Fibroblast of lung (primary cell): ENCODE measurements around the gene ZNF22. TPM values are rescaled to one million over a fixed set of nuclear protein-coding genes. Genes with fewer than 3 reads are reported as not detected.

Source experiments
- DNase-seq, 2 donors: peaks; one replicate each; pipeline versions ENCODE4 v3.0.0 to v3.0.0-alpha.2; 2010; ENCODE audit warnings: low read depth in 2 of 2
- H2AFZ ChIP-seq: 2 replicates; pipeline ENCODE4 v1.5.1; 2012; ENCODE audit warnings: low read length, control low read depth, inconsistent platforms
- H3K27ac ChIP-seq: 2 replicates; pipeline ENCODE4 v1.5.1; 2011; ENCODE audit warnings: low read length, control low read depth; ENCODE audit not compliant: insufficient read depth
- H3K27me3 ChIP-seq: 2 replicates; pipeline ENCODE4 v1.5.1; 2011; ENCODE audit warnings: mild to moderate bottlenecking, low read length; ENCODE audit not compliant: control insufficient read depth, insufficient read depth
- H3K36me3 ChIP-seq: 2 replicates; pipeline ENCODE4 v1.5.1; 2011; ENCODE audit warnings: low read length; ENCODE audit not compliant: control insufficient read depth, insufficient read depth
- H3K4me1 ChIP-seq: 2 replicates; pipeline ENCODE4 v1.5.1; 2011; ENCODE audit warnings: low read length; ENCODE audit not compliant: control insufficient read depth, insufficient read depth; ENCODE audit errors: extremely low read depth
- H3K4me2 ChIP-seq: 2 replicates; pipeline ENCODE4 v1.5.1; 2011; ENCODE audit warnings: low read length, control low read depth; ENCODE audit not compliant: insufficient read depth; ENCODE audit errors: extremely low read depth
- H3K4me3 ChIP-seq, 4 experiments: fragments of 200-600 bp in 1 of 4; sonication (generic) in 1 of 4; replicated peaks in 1 of 4; 2 replicates each; pipeline ENCODE4 v1.5.1; 2011 to 2016; ENCODE audit warnings: low read length in 4 of 4, low read depth in 3 of 4, mild to moderate bottlenecking in 3 of 4, control low read depth in 2 of 4, inconsistent platforms in 1 of 4, mixed read lengths in 1 of 4; ENCODE audit not compliant: insufficient read depth in 1 of 4; ENCODE audit errors: control extremely low read depth in 1 of 4
- H3K79me2 ChIP-seq: 2 replicates; pipeline ENCODE4 v1.5.1; 2012; ENCODE audit warnings: mild to moderate bottlenecking, low read length, inconsistent platforms; ENCODE audit not compliant: control insufficient read depth, insufficient read depth
- H3K9ac ChIP-seq: 2 replicates; pipeline ENCODE4 v1.5.1; 2011; ENCODE audit warnings: mild to moderate bottlenecking, low read length, control low read depth; ENCODE audit not compliant: insufficient read depth
- H3K9me3 ChIP-seq: 2 replicates; pipeline ENCODE4 v1.5.1; 2012; ENCODE audit warnings: low read depth, low read length; ENCODE audit not compliant: control insufficient read depth, insufficient read depth
- H4K20me1 ChIP-seq: 2 replicates; pipeline ENCODE4 v1.5.1; 2011; ENCODE audit warnings: low read length; ENCODE audit not compliant: control insufficient read depth, insufficient read depth; ENCODE audit errors: extremely low read depth
- CTCF ChIP-seq, 2 donors: IDR thresholded peaks in 1 of 2; conservative IDR thresholded peaks in 1 of 2; 1 replicate in 1 of 2; 2 replicates in 1 of 2; pipeline ENCODE4 v1.5.1; 2011 to 2012; ENCODE audit warnings: low read length in 2 of 2, control low read depth in 1 of 2, inconsistent platforms in 1 of 2, low read depth in 1 of 2, mild to moderate bottlenecking in 1 of 2
- EZH2 ChIP-seq: IDR thresholded peaks from 2 replicates; pipeline ENCODE4 v1.5.1; 2012; ENCODE audit warnings: low read length, control low read depth, mild to moderate bottlenecking; ENCODE audit errors: missing control alignments
- polyA plus RNA-seq, 2 donors: library from polyadenylated mRNA; depleted of rRNA in 1 of 2; stranded (reverse) in 1 of 2; unstranded in 1 of 2; fragments of >200 nt; gene quantifications; 2 replicates each; pipeline ENCODE4 v1.2.1, GENCODE V29; 2011 to 2012; ENCODE audit warnings: missing spikeins in 1 of 2
- total RNA-seq: library from RNA; depleted of rRNA; stranded (reverse); fragments of >200 nt; gene quantifications from 2 replicates; pipeline ENCODE4 v1.2.1, GENCODE V29; 2014

The ZNF22 gene
- total and polyA plus RNA-seq, 2 donors (not counting 1 experiment from before 2014, with no cell fraction given), result 16.0 to 23.0 TPM

GRCh38 chr10:44984671-44985101 is 16.0 kb upstream of the ZNF22 start:
- H3K79me2 ChIP-seq, result no peaks in the 10 kb centered on the region
- no peak for DNase-seq
- no peak overlapping the region for H3K27ac ChIP-seq
- TF ChIP-seq CTCF (conservative IDR thresholded peaks at IDR 0.05 in 1 of 2, IDR thresholded peaks at IDR 0.05 in 1 of 2; ENCODE audit: low read depth in 1 of 2, low read length in 2 of 2) (no peak), EZH2 (no peak)
- no peak overlapping the region for H3K4me3 ChIP-seq
- H3K4me2 ChIP-seq, result no peak overlapping the region
- H3K9ac ChIP-seq, result no peak overlapping the region
- H3K4me1 ChIP-seq, result peaks cover 28% of the 10 kb centered on the region
- H3K36me3 ChIP-seq, result no peaks in the 10 kb centered on the region
- H2AFZ ChIP-seq, result no peak overlapping the region
- H3K27me3 ChIP-seq, result no peaks in the 10 kb centered on the region
- no peaks in the 10 kb centered on the region for H4K20me1 ChIP-seq
- no peaks in the 10 kb centered on the region for H3K9me3 ChIP-seq

- Histone ChIP-seq H3K36me3 (no peaks in the 10 kb centered on the region), H3K27me3 (no peaks in the 10 kb centered on the region), H3K9me3 (no peaks in the 10 kb centered on the region), H3K4me3 (no peak overlapping the region), H3K4me2 (no peak overlapping the region), H3K9ac (no peak overlapping the region), H3K27ac (no peak overlapping the region), H3K4me1 (peaks cover 25% of the 10 kb centered on the region), H3K79me2 (no peaks in the 10 kb centered on the region), H2AFZ (no peak overlapping the region), H4K20me1 (no peaks in the 10 kb centered on the region)
- peak in 1 of 2 donors; percentile 71 for DNase-seq
- TF ChIP-seq CTCF (conservative IDR thresholded peaks at IDR 0.05 in 1 of 2, IDR thresholded peaks at IDR 0.05 in 1 of 2; ENCODE audit: low read depth in 1 of 2, low read length in 2 of 2) (no peak), EZH2 (no peak)
Observed at GRCh38 chr10:44985175-44985681, 15.5 kb upstream of the ZNF22 start.

GRCh38 chr10:44986179-44986578 is 14.5 kb upstream of the ZNF22 start:
- H3K4me3 ChIP-seq, result no peak overlapping the region
- H3K36me3 ChIP-seq, result no peaks in the 10 kb centered on the region
- H3K27me3 ChIP-seq, result no peaks in the 10 kb centered on the region
- no peak overlapping the region for H3K27ac ChIP-seq
- peaks cover 16% of the 10 kb centered on the region for H3K4me1 ChIP-seq
- no peaks in the 10 kb centered on the region for H3K9me3 ChIP-seq
- H2AFZ ChIP-seq, result no peak overlapping the region
- H3K4me2 ChIP-seq, result no peak overlapping the region
- TF ChIP-seq CTCF (conservative IDR thresholded peaks at IDR 0.05 in 1 of 2, IDR thresholded peaks at IDR 0.05 in 1 of 2; ENCODE audit: low read depth in 1 of 2, low read length in 2 of 2) (no peak), EZH2 (no peak)
- no peaks in the 10 kb centered on the region for H4K20me1 ChIP-seq
- no peaks in the 10 kb centered on the region for H3K79me2 ChIP-seq
- no peak for DNase-seq
- no peak overlapping the region for H3K9ac ChIP-seq
